ENCODE data around the gene USE1. TPM values are rescaled to one million over a fixed set of nuclear protein-coding genes. Genes with fewer than 3 reads are reported as not detected.

USE1 gene
- total RNA-seq, 1 experiment from 2014 or later = 27.5 TPM

DNA sequence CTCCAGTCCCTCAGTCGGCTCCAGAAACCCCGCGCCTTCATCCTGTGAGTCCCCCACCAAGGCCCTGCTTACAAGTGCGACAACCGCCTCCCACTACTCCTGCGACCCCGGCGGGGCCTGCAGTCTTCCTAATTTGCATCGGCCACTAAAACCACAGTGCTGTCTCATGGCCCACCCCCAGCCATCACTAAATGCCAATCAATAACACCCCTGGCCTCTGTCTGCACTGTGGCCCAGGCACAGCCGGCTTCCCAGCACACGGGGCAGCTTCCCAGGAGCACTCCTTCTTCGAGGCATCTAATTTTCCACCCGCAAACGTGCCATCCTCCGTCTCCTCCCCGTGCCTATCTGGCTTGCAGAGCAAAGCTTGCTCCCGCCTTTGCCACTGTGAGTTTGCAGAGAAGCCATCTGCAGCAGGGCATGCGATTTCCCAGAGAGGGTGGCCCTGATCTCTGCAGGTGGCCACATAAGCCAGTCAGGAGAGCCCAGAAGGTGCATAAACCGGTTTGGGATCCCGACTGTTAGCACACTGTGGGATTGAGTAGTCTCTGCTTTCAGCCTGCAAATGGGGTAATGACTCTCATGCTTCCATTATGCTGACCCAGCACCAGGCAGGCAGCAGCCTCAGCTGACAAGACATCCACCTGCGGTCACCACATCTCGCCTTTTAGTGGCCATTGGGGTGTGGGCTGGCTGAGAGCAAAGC lies 34.0 kb upstream of the USE1 start:
- no peaks in the 10 kb centered on the region for H3K9me3 ChIP-seq (ENCODE audit: control insufficient read depth in 1 of 2, insufficient read depth in 1 of 2, low read depth in 1 of 2, low read length in 2 of 2)
- no peak overlapping the region for H3K9ac ChIP-seq (ENCODE audit: low read length)
- no peak for TF ChIP-seq EZH2 (IDR thresholded peaks at IDR 0.05)
- TF ChIP-seq, protein P1, sequence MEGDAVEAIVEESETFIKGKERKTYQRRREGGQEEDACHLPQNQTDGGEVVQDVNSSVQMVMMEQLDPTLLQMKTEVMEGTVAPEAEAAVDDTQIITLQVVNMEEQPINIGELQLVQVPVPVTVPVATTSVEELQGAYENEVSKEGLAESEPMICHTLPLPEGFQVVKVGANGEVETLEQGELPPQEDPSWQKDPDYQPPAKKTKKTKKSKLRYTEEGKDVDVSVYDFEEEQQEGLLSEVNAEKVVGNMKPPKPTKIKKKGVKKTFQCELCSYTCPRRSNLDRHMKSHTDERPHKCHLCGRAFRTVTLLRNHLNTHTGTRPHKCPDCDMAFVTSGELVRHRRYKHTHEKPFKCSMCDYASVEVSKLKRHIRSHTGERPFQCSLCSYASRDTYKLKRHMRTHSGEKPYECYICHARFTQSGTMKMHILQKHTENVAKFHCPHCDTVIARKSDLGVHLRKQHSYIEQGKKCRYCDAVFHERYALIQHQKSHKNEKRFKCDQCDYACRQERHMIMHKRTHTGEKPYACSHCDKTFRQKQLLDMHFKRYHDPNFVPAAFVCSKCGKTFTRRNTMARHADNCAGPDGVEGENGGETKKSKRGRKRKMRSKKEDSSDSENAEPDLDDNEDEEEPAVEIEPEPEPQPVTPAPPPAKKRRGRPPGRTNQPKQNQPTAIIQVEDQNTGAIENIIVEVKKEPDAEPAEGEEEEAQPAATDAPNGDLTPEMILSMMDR (IDR thresholded peaks at IDR 0.05 in 2 of 3, conservative IDR thresholded peaks at IDR 0.05 in 1 of 3; ENCODE audit: borderline replicate concordance in 1 of 3, insufficient read depth in 1 of 3, low read depth in 2 of 3, low read length in 2 of 3) = no peak
- no peak for TF ChIP-seq EGR1 (IDR thresholded peaks at IDR 0.05; ENCODE audit: low read depth)
- TF ChIP-seq, protein P2, sequence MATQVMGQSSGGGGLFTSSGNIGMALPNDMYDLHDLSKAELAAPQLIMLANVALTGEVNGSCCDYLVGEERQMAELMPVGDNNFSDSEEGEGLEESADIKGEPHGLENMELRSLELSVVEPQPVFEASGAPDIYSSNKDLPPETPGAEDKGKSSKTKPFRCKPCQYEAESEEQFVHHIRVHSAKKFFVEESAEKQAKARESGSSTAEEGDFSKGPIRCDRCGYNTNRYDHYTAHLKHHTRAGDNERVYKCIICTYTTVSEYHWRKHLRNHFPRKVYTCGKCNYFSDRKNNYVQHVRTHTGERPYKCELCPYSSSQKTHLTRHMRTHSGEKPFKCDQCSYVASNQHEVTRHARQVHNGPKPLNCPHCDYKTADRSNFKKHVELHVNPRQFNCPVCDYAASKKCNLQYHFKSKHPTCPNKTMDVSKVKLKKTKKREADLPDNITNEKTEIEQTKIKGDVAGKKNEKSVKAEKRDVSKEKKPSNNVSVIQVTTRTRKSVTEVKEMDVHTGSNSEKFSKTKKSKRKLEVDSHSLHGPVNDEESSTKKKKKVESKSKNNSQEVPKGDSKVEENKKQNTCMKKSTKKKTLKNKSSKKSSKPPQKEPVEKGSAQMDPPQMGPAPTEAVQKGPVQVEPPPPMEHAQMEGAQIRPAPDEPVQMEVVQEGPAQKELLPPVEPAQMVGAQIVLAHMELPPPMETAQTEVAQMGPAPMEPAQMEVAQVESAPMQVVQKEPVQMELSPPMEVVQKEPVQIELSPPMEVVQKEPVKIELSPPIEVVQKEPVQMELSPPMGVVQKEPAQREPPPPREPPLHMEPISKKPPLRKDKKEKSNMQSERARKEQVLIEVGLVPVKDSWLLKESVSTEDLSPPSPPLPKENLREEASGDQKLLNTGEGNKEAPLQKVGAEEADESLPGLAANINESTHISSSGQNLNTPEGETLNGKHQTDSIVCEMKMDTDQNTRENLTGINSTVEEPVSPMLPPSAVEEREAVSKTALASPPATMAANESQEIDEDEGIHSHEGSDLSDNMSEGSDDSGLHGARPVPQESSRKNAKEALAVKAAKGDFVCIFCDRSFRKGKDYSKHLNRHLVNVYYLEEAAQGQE (IDR thresholded peaks at IDR 0.05; ENCODE audit: low read depth) = no peak
- TF ChIP-seq TCF7L2 (IDR thresholded peaks at IDR 0.05; ENCODE audit: borderline replicate concordance, extremely low read depth, insufficient read depth, insufficient read length) = no peak
- no peak for TF ChIP-seq SRF (IDR thresholded peaks at IDR 0.05; ENCODE audit: low read depth)
- no peak for TF ChIP-seq RAD21 (IDR thresholded peaks at IDR 0.05; ENCODE audit: low read depth)
- TF ChIP-seq, protein P3, sequence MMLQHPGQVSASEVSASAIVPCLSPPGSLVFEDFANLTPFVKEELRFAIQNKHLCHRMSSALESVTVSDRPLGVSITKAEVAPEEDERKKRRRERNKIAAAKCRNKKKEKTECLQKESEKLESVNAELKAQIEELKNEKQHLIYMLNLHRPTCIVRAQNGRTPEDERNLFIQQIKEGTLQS (IDR thresholded peaks at IDR 0.05) = no peak
- TF ChIP-seq, protein P4, sequence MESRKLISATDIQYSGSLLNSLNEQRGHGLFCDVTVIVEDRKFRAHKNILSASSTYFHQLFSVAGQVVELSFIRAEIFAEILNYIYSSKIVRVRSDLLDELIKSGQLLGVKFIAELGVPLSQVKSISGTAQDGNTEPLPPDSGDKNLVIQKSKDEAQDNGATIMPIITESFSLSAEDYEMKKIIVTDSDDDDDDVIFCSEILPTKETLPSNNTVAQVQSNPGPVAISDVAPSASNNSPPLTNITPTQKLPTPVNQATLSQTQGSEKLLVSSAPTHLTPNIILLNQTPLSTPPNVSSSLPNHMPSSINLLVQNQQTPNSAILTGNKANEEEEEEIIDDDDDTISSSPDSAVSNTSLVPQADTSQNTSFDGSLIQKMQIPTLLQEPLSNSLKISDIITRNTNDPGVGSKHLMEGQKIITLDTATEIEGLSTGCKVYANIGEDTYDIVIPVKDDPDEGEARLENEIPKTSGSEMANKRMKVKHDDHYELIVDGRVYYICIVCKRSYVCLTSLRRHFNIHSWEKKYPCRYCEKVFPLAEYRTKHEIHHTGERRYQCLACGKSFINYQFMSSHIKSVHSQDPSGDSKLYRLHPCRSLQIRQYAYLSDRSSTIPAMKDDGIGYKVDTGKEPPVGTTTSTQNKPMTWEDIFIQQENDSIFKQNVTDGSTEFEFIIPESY (IDR thresholded peaks at IDR 0.05; ENCODE audit: extremely low read depth, insufficient replicate concordance, low read length) = no peak
- TF ChIP-seq FOSL1 (IDR thresholded peaks at IDR 0.05; ENCODE audit: low read depth) = no peak
- no peak for TF ChIP-seq YY1 (IDR thresholded peaks at IDR 0.05; ENCODE audit: extremely low read depth, insufficient replicate concordance, low read depth, low read length)
- H3K36me3 ChIP-seq (ENCODE audit: control insufficient read depth in 1 of 2, insufficient read depth in 2 of 2, low read length in 2 of 2) = peaks cover 6 to 10% of the 10 kb centered on the region in 2 experiments; a peak in 3 of 4 replicates
- H3K9me2 ChIP-seq (ENCODE audit: insufficient read depth) = no peaks in the 10 kb centered on the region
- no peaks in the 10 kb centered on the region for H3K79me2 ChIP-seq (ENCODE audit: insufficient read depth, low read length)
- H3K4me1 ChIP-seq (ENCODE audit: control insufficient read depth in 1 of 2, insufficient read depth in 2 of 2, low read length in 2 of 2) = no peaks in the 10 kb centered on the region
- no peak overlapping the region for H3K4me3 ChIP-seq (replicated peaks in 1 of 2; ENCODE audit: low read depth in 1 of 2, low read length in 2 of 2)
- H3K4me2 ChIP-seq (ENCODE audit: low read length) = no peak overlapping the region
- intact Hi-C loops (cut with micrococcal nuclease) = no loop called here
- H2AFZ ChIP-seq (ENCODE audit: low read depth, low read length, poor library complexity, severe bottlenecking) = no peak overlapping the region
- H4K20me1 ChIP-seq (ENCODE audit: insufficient read depth) = no peaks in the 10 kb centered on the region
- no peak for ATAC-seq
- ChIA-PET CTCF (no interaction called here), RAD21 (ENCODE audit: low non-redundant PET in 1 of 2, low total read pairs in 2 of 2, uncharacterized antibody in 2 of 2, unreplicated experiment in 2 of 2) (no interaction called here), POLR2A (no interaction called here)
- H3K27ac ChIP-seq (ENCODE audit: low read depth, low read length) = no peak overlapping the region
- no peaks in the 10 kb centered on the region for H3K27me3 ChIP-seq (ENCODE audit: insufficient read depth, low read length)
- no peak for DNase-seq (ENCODE audit: low read depth, low spot score)
- no TSS peak for BruUV-seq (replicated peaks)

Data from HCT116 (cell line).